ENCODE data around the gene CTDP1.

- TF ChIP-seq, protein P1, sequence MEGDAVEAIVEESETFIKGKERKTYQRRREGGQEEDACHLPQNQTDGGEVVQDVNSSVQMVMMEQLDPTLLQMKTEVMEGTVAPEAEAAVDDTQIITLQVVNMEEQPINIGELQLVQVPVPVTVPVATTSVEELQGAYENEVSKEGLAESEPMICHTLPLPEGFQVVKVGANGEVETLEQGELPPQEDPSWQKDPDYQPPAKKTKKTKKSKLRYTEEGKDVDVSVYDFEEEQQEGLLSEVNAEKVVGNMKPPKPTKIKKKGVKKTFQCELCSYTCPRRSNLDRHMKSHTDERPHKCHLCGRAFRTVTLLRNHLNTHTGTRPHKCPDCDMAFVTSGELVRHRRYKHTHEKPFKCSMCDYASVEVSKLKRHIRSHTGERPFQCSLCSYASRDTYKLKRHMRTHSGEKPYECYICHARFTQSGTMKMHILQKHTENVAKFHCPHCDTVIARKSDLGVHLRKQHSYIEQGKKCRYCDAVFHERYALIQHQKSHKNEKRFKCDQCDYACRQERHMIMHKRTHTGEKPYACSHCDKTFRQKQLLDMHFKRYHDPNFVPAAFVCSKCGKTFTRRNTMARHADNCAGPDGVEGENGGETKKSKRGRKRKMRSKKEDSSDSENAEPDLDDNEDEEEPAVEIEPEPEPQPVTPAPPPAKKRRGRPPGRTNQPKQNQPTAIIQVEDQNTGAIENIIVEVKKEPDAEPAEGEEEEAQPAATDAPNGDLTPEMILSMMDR (IDR thresholded peaks at IDR 0.05; ENCODE audit: poor library complexity) = no peak
- TF ChIP-seq EZH2 (IDR thresholded peaks at IDR 0.05; ENCODE audit: borderline replicate concordance) (no peak), EZH2phosphoT487 (IDR thresholded peaks at IDR 0.05; ENCODE audit: low read depth, severe bottlenecking, unreplicated experiment) (no peak)
These were observed 32.7 kb downstream of the CTDP1 start for GRCh38 chr18:79712206-79712857.

Data from hepatocyte (in vitro differentiated cells).